Thyroid gland (tissue), 4 donors: ENCODE results near the gene FAM13B.

Experiments
- POLR2A ChIP-seq, 2 donors: fragments of 450-650 bp; IDR thresholded peaks; one replicate each; pipeline ENCODE4 v1.6.1; 2017; ENCODE audit warnings: antibody characterized with exemption in 2 of 2, mild to moderate bottlenecking in 2 of 2, moderate library complexity in 1 of 2
- TF ChIP-seq, protein P1 (sequence below), 6 experiments: fragments of 200-600 bp in 3 of 6; fragments of 450-650 bp in 3 of 6; sonication (generic) in 3 of 6; IDR thresholded peaks; one replicate each; pipeline ENCODE4 v1.5.1; 2016 to 2019; ENCODE audit warnings: antibody characterized with exemption in 6 of 6, mild to moderate bottlenecking in 2 of 6, inconsistent platforms in 1 of 6, moderate library complexity in 1 of 6

GRCh38 chr5:137960141-137960540 is 72.7 kb downstream of the FAM13B start:
- TF ChIP-seq, protein P1, sequence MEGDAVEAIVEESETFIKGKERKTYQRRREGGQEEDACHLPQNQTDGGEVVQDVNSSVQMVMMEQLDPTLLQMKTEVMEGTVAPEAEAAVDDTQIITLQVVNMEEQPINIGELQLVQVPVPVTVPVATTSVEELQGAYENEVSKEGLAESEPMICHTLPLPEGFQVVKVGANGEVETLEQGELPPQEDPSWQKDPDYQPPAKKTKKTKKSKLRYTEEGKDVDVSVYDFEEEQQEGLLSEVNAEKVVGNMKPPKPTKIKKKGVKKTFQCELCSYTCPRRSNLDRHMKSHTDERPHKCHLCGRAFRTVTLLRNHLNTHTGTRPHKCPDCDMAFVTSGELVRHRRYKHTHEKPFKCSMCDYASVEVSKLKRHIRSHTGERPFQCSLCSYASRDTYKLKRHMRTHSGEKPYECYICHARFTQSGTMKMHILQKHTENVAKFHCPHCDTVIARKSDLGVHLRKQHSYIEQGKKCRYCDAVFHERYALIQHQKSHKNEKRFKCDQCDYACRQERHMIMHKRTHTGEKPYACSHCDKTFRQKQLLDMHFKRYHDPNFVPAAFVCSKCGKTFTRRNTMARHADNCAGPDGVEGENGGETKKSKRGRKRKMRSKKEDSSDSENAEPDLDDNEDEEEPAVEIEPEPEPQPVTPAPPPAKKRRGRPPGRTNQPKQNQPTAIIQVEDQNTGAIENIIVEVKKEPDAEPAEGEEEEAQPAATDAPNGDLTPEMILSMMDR (IDR thresholded peaks at IDR 0.05): no peak
- no peak for TF ChIP-seq POLR2A (IDR thresholded peaks at IDR 0.05)
